Right lobe of liver (tissue), 6 donors: ENCODE measurements around the gene TRMT61A. TPM values are rescaled to one million over a fixed set of nuclear protein-coding genes. Genes with fewer than 3 reads are reported as not detected.

Experiments
- ATAC-seq, 4 donors: fragments of 200-7000 bp; cut with Tn5 transposase; one replicate each; pipeline ENCODE4 v1.9.1; 2020; ENCODE audit warnings: mild to moderate bottlenecking in 4 of 4, moderate library complexity in 4 of 4
- DNase-seq, 3 donors: peaks; one replicate each; pipeline ENCODE4 v3.0.0-alpha.2; 2020
- H3K27ac ChIP-seq, 3 donors: fragments of 200-600 bp; one replicate each; pipeline ENCODE4 v1.8.0; 2022
- H3K27me3 ChIP-seq, 2 donors: fragments of 200-600 bp; one replicate each; pipeline ENCODE4 v1.8.0; 2022
- H3K36me3 ChIP-seq, 4 donors: fragments of 200-600 bp; sonication (generic) in 1 of 4; one replicate each; pipeline versions ENCODE4 v1.5.1 to v1.8.0; 2017 to 2022; ENCODE audit warnings: control low read depth in 1 of 4
- H3K4me1 ChIP-seq, 4 donors: fragments of 200-600 bp; sonication (generic) in 1 of 4; one replicate each; pipeline versions ENCODE4 v1.5.1 to v1.8.0; 2017 to 2022; ENCODE audit warnings: control low read depth in 1 of 4
- H3K4me3 ChIP-seq, 3 donors: fragments of 200-600 bp; one replicate each; pipeline ENCODE4 v1.8.0; 2022
- H3K9me3 ChIP-seq, 4 donors: fragments of 200-600 bp; sonication (generic) in 1 of 4; one replicate each; pipeline versions ENCODE4 v1.5.1 to v1.8.0; 2017 to 2022; ENCODE audit warnings: control low read depth in 1 of 4
- POLR2A ChIP-seq: fragments of 450-650 bp; IDR thresholded peaks from one replicate; pipeline ENCODE4 v1.6.1; 2017; ENCODE audit warnings: antibody characterized with exemption, mild to moderate bottlenecking
- WGBS: methylation state at CpG from one replicate; pipeline ENCODE4 v1.1.6; 2018; ENCODE audit warnings: low coverage, low lambda C conversion rate; ENCODE audit not compliant: insufficient coverage; ENCODE audit errors: missing lambda C conversion rate; 5-methylcytosine and 5-hydroxymethylcytosine counted together
- intact Hi-C, 2 donors: fragments of 100-400 bp; cut with DNase I; formaldehyde crosslinking; loops; one replicate each; pipeline versions ENCODE4 v1.11.2 to v1.14.1; 2022
- total RNA-seq, 6 experiments: library from RNA; depleted of rRNA in 2 of 6; stranded (reverse); fragments of >200 nt in 2 of 6; fragmentation: NEBNext Ultra II Directional in 3 of 6; extraction: Animal tissue kit (Norgen Biotek cat#: 25700) in 3 of 6; gene quantifications; one replicate each; pipeline versions ENCODE4 v1.1.0 to v1.2.4, GENCODE V29; 2016 to 2023
- TF ChIP-seq, protein P1 (sequence below), 4 donors: fragments of 200-600 bp in 3 of 4; fragments of 450-650 bp in 1 of 4; IDR thresholded peaks; one replicate each; pipeline versions ENCODE4 v1.5.1 to v1.8.0; 2016 to 2022; ENCODE audit warnings: antibody characterized with exemption in 4 of 4, mild to moderate bottlenecking in 2 of 4
- donor health status: DM: no; HTN: yes; CAD: no.
- donor health status: DM: no; HTN: no; CAD: no.
- donor health status: DM: no; HTN: no; CAD: no.
- donor health status: DM: no; HTN: yes; CAD: no.
- donor health status: DM: no; HTN: yes; CAD: no.

Gene TRMT61A
- total RNA-seq, 6 experiments from 2014 or later = 3.8 to 12.1 (median 4.8) TPM

GRCh38 chr14:103547941-103548462 is 19.0 kb downstream of the TRMT61A start:
- Histone ChIP-seq H3K4me3 (no peak overlapping the region), H3K27me3 (no peaks in the 10 kb centered on the region), H3K4me1 (no peaks in the 10 kb centered on the region), H3K36me3 (no peaks in the 10 kb centered on the region), H3K9me3 (no peaks in the 10 kb centered on the region), H3K27ac (no peak overlapping the region)
- WGBS = 84% methylated on average over 8 of the region's 18 CpGs
- no peak for TF ChIP-seq POLR2A
- TF ChIP-seq, protein P1, sequence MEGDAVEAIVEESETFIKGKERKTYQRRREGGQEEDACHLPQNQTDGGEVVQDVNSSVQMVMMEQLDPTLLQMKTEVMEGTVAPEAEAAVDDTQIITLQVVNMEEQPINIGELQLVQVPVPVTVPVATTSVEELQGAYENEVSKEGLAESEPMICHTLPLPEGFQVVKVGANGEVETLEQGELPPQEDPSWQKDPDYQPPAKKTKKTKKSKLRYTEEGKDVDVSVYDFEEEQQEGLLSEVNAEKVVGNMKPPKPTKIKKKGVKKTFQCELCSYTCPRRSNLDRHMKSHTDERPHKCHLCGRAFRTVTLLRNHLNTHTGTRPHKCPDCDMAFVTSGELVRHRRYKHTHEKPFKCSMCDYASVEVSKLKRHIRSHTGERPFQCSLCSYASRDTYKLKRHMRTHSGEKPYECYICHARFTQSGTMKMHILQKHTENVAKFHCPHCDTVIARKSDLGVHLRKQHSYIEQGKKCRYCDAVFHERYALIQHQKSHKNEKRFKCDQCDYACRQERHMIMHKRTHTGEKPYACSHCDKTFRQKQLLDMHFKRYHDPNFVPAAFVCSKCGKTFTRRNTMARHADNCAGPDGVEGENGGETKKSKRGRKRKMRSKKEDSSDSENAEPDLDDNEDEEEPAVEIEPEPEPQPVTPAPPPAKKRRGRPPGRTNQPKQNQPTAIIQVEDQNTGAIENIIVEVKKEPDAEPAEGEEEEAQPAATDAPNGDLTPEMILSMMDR (IDR thresholded peaks at IDR 0.05) = no peak
- DNase-seq (no peak), ATAC-seq (no peak)
- intact Hi-C loops = loop anchor here (5.0 to 10.0 kb wide), 2 partner anchors 46 to 53 kb away; no protein-coding TSS in a partner anchor

DNA sequence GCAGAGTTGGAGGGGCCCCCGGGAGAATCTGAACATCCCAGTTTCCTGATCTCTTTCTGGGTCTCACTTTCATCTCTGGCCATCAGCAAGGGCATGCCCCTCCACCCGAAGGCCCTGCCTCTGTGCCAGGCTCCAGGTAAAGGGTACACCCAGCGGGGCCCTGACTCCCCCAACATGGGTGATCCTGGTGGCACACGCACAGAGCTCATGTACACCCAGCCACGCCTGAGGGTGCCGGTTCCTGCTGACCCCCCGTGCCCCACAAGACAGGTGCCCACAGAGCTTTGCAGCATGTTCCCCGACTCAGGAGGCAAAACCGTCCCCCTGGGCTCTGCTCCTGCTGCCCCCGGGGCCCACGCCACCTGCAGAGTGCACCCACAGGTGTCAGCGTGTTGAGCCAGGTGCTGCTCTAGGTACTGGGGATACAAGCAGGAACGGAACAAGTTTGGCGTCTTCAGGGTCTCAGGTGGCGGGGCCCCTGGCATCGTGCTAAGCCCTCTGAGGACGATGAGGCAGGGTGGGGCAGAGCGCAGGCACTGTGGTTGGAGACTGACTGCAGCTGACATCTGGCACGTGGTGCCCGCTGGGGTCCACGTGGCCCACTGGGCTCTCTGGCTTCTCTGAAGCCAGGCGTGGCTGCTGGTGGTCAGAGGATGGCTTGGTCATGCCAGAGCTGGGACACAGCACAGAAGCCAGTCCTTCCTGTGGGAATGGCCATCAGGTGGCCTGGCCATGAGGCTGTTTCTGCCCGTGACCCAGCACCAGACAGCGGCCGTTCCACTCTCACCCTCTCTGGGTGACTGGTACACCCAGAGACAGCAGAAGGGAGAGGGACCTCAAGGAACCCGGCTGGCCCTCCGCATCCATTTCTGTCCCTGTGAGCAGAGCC is 19.7 kb downstream of the TRMT61A start:
- TF ChIP-seq POLR2A = no peak
- TF ChIP-seq, protein P1 (IDR thresholded peaks at IDR 0.05) = no peak
- no peaks in the 10 kb centered on the region for H3K4me1 ChIP-seq
- 89% methylated on average over 8 of the region's 27 CpGs for WGBS
- H3K9me3 ChIP-seq = no peaks in the 10 kb centered on the region
- intact Hi-C loops = loop anchor here (5.0 to 10.0 kb wide), 2 partner anchors 46 to 54 kb away; no protein-coding TSS in a partner anchor
- no peak overlapping the region for H3K4me3 ChIP-seq
- H3K36me3 ChIP-seq = no peaks in the 10 kb centered on the region
- no peak overlapping the region for H3K27ac ChIP-seq
- ATAC-seq (no peak), DNase-seq (no peak)
- no peaks in the 10 kb centered on the region for H3K27me3 ChIP-seq

- DNase-seq = peak in 2 of 3 donors; percentile 50 to 51
- Histone ChIP-seq H3K27me3 (no peaks in the 10 kb centered on the region), H3K9me3 (no peaks in the 10 kb centered on the region), H3K4me1 (no peaks in the 10 kb centered on the region), H3K36me3 (no peaks in the 10 kb centered on the region), H3K27ac (no peak overlapping the region), H3K4me3 (no peak overlapping the region)
- ATAC-seq = peak in 1 of 4 donors; percentile 30
- intact Hi-C loops = loop anchor here (5.0 to 10.0 kb wide), 3 partner anchors 32 to 55 kb away; no protein-coding TSS in a partner anchor
- 79% methylated on average over 14 of the region's 30 CpGs for WGBS
- TF ChIP-seq POLR2A = no peak
- TF ChIP-seq, protein P1 (IDR thresholded peaks at IDR 0.05) = no peak
These were observed 20.6 kb downstream of the TRMT61A start for GRCh38 chr14:103549361-103550311.
